OCI-LY7 (cell line): Measurements from ENCODE around the gene RNF223. TPM values are rescaled to one million over a fixed set of nuclear protein-coding genes. Genes with fewer than 3 reads are reported as not detected.

ENCODE experiments used
- BruUV-seq: library from RNA; stranded (reverse); fragments of 400-500 nt; replicated peaks from 2 replicates; lab custom pipeline; 2021; lab: Mats Ljungman, UMichigan
- CTCF ChIA-PET: fragments of 300-600 bp; sonication (Branson Sonifier 250); formaldehyde crosslinking; loops from one replicate; lab custom pipeline; 2022; ENCODE audit warnings: antibody characterized with exemption; ENCODE audit not compliant: unreplicated experiment; lab: Charles Lee
- POLR2A ChIA-PET: fragments of 300-600 bp; sonication (Branson Sonifier 250); formaldehyde crosslinking; loops from one replicate; lab custom pipeline; 2022; ENCODE audit warnings: antibody characterized with exemption; lab: Charles Lee
- DNase-seq: peaks from one replicate; pipeline ENCODE4 v3.0.0-alpha.2; 2015; ENCODE audit warnings: low spot score
- H2AFZ ChIP-seq: fragments of 200-600 bp; sonication (generic), shearing (Covaris generic); 2 replicates; pipeline ENCODE4 v1.6.1; 2014; ENCODE audit warnings: mild to moderate bottlenecking, antibody characterized with exemption, low read length, moderate library complexity
- H3K27ac ChIP-seq: fragments of 200-600 bp; sonication (generic); 2 replicates; pipeline ENCODE4 v1.5.1; 2014; ENCODE audit warnings: mixed run types, low read depth, mild to moderate bottlenecking, moderate library complexity, low read length, inconsistent platforms; ENCODE audit not compliant: poor library complexity, severe bottlenecking
- H3K36me3 ChIP-seq: fragments of 200-600 bp; sonication (generic); 2 replicates; pipeline ENCODE4 v1.6.1; 2014; ENCODE audit warnings: mild to moderate bottlenecking, antibody characterized with exemption, low read length, moderate library complexity, mixed read lengths; ENCODE audit not compliant: insufficient read depth
- H3K4me1 ChIP-seq: fragments of 200-600 bp; sonication (generic); 2 replicates; pipeline ENCODE4 v1.5.1; 2014; ENCODE audit warnings: mild to moderate bottlenecking, low read length; ENCODE audit not compliant: insufficient read depth, poor library complexity, severe bottlenecking
- H3K4me2 ChIP-seq: fragments of 200-600 bp; sonication (generic); 2 replicates; pipeline ENCODE4 v1.6.1; 2014; ENCODE audit warnings: mild to moderate bottlenecking, low read length
- H3K4me3 ChIP-seq: fragments of 200-600 bp; sonication (generic); 2 replicates; pipeline ENCODE4 v1.5.1; 2014; ENCODE audit warnings: mild to moderate bottlenecking, low read depth, low read length; ENCODE audit not compliant: poor library complexity, severe bottlenecking
- H3K79me2 ChIP-seq: fragments of 200-600 bp; sonication (generic); 2 replicates; pipeline ENCODE4 v1.6.1; 2016; ENCODE audit warnings: low read depth, mild to moderate bottlenecking, low read length, moderate library complexity, mixed read lengths; ENCODE audit not compliant: insufficient read depth
- H3K9me2 ChIP-seq: fragments of 200-600 bp; sonication (generic); 2 replicates; pipeline ENCODE4 v1.6.1; 2016; ENCODE audit warnings: mild to moderate bottlenecking, low read length, mixed read lengths; ENCODE audit not compliant: insufficient read depth
- H3K9me3 ChIP-seq: fragments of 200-600 bp; sonication (generic); 2 replicates; pipeline ENCODE4 v1.6.1; 2014; ENCODE audit warnings: mild to moderate bottlenecking, mixed run types, low read length, mixed read lengths
- H4K20me1 ChIP-seq: fragments of 200-600 bp; sonication (generic); 2 replicates; pipeline ENCODE4 v1.6.1; 2014; ENCODE audit warnings: mild to moderate bottlenecking, antibody characterized with exemption, low read length, moderate library complexity, mixed read lengths; ENCODE audit not compliant: insufficient read depth
- CTCF ChIP-seq: fragments of 200-600 bp; sonication (generic); conservative IDR thresholded peaks from 2 replicates; pipeline ENCODE4 v1.5.1; 2014; ENCODE audit warnings: mild to moderate bottlenecking, antibody characterized with exemption, low read length, moderate library complexity, mixed read lengths
- EZH2phosphoT487 ChIP-seq: fragments of 200-600 bp; sonication (generic); IDR thresholded peaks from 2 replicates; pipeline ENCODE4 v1.6.1; 2018; ENCODE audit warnings: low read depth, borderline replicate concordance, mild to moderate bottlenecking, mixed run types, antibody characterized with exemption, low read length, moderate library complexity, mixed read lengths
- intact Hi-C: fragments of 100-400 bp; cut with micrococcal nuclease; formaldehyde crosslinking; loops from one replicate; pipeline ENCODE4 v1.10.0; 2022; ENCODE audit not compliant: unreplicated experiment
- total RNA-seq, 2 experiments: library from RNA; depleted of rRNA in 1 of 2; stranded (reverse); fragments of >200 nt in 1 of 2; shearing (Covaris generic) in 1 of 2; gene quantifications; 2 replicates each; pipeline ENCODE4 v1.2.3, GENCODE V29; 2014 to 2022

Gene RNF223
- total RNA-seq, 2 experiments from 2014 or later, result not detected

GRCh38 chr1:1039145-1039910, 34.8 kb downstream of the RNF223 start:
- H3K36me3 ChIP-seq, result no peaks in the 10 kb centered on the region
- no peak for DNase-seq
- peaks cover 15% of the 10 kb centered on the region for H3K4me1 ChIP-seq
- BruUV-seq, result no TSS peak
- H3K79me2 ChIP-seq, result no peaks in the 10 kb centered on the region
- no peak overlapping the region for H3K4me3 ChIP-seq
- no peaks in the 10 kb centered on the region for H3K9me3 ChIP-seq
- H2AFZ ChIP-seq, result no peak overlapping the region
- H3K4me2 ChIP-seq, result no peak overlapping the region
- TF ChIP-seq CTCF, result no peak
- no peak for TF ChIP-seq EZH2phosphoT487
- POLR2A ChIA-PET, result no interaction called here
- intact Hi-C loops, result loop anchor here (10.0 kb wide), 2 partner anchors 55 to 195 kb away; partner anchors contain the start of genes B3GALT6, PERM1 and SDF4
- H4K20me1 ChIP-seq, result no peaks in the 10 kb centered on the region
- no peaks in the 10 kb centered on the region for H3K9me2 ChIP-seq
- no peak overlapping the region for H3K27ac ChIP-seq
- CTCF ChIA-PET, result no interaction called here

DNA sequence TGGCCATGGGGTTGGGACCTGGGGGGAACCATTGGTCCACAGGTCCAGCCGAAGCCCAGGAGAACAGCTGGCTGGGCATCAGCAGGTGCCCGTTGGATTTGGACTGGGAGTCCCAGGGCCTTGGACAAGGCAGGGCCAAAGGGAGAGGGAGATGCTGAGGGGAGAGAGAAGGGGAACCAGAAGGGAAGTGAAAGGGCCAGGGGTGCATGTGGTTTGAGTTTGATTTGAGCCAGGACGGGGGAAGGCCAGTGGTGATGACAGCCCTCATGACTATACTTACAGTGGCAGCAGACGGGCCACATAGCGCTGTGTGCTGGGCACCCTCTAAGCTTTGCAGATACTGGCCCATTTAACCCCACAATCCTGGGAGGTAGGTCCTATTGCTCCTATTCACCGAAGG, 35.4 kb downstream of the RNF223 start:
- no peak overlapping the region for H3K4me3 ChIP-seq
- H3K9me3 ChIP-seq, result no peaks in the 10 kb centered on the region
- ChIA-PET CTCF (no interaction called here), POLR2A (no interaction called here)
- no peak overlapping the region for H2AFZ ChIP-seq
- TF ChIP-seq EZH2phosphoT487 (no peak), CTCF (no peak)
- H3K4me1 ChIP-seq, result peaks cover 15% of the 10 kb centered on the region
- H3K9me2 ChIP-seq, result no peaks in the 10 kb centered on the region
- intact Hi-C loops, result loop anchor here (10.0 kb wide), 2 partner anchors 54 to 196 kb away; partner anchors contain the start of genes B3GALT6, PERM1 and SDF4
- no peaks in the 10 kb centered on the region for H3K79me2 ChIP-seq
- no peak overlapping the region for H3K27ac ChIP-seq
- DNase-seq, result peak; percentile 30
- H3K4me2 ChIP-seq, result no peak overlapping the region
- H3K36me3 ChIP-seq, result no peaks in the 10 kb centered on the region
- BruUV-seq, result no TSS peak
- H4K20me1 ChIP-seq, result no peaks in the 10 kb centered on the region
